Endothelial cell of umbilical vein (primary cell): ENCODE data around the gene RBM17. TPM values are rescaled to one million over a fixed set of nuclear protein-coding genes. Genes with fewer than 3 reads are reported as not detected.

Experiments used
- BruUV-seq: library from RNA; stranded (reverse); fragments of 400-500 nt; replicated peaks from 2 replicates; lab custom pipeline; 2021; lab: Mats Ljungman, UMichigan
- CTCF ChIA-PET: fragments of 300-600, 350-600 bp; sonication (Branson Sonifier 250); formaldehyde crosslinking; loops from one replicate; lab custom pipeline; 2021; ENCODE audit warnings: antibody characterized with exemption, inconsistent platforms; lab: Charles Lee
- POLR2A ChIA-PET: fragments of 300-600, 350-600 bp; sonication (Branson Sonifier 250); formaldehyde crosslinking; loops from one replicate; lab custom pipeline; 2021; ENCODE audit warnings: antibody characterized with exemption, inconsistent platforms; lab: Charles Lee
- DNase-seq: peaks from one replicate; pipeline ENCODE4 v3.0.0-alpha.2; 2011; ENCODE audit warnings: low read depth, low spot score
- FAIRE-seq: peaks from 2 replicates; lab custom pipeline; 2011; peaks lifted over from hg19 to GRCh38; lab: Jason Lieb, UNC
- H2AFZ ChIP-seq: 2 replicates; pipeline ENCODE4 v1.6.0; 2012; ENCODE audit warnings: low read depth, low read length, control low read depth, inconsistent platforms
- H3K27ac ChIP-seq: 2 replicates; pipeline ENCODE4 v1.5.1; 2011; ENCODE audit warnings: low read depth, mild to moderate bottlenecking, control low read depth, low read length, moderate library complexity; ENCODE audit not compliant: insufficient read depth
- H3K27me3 ChIP-seq, 2 experiments: 2 replicates each; pipeline versions ENCODE4 v1.6.0 to v1.6.1; 2011; ENCODE audit warnings: low read length in 2 of 2, mixed read lengths in 1 of 2; ENCODE audit not compliant: control insufficient read depth in 2 of 2, insufficient read depth in 2 of 2
- H3K36me3 ChIP-seq, 2 experiments: 2 replicates in 1 of 2; 3 replicates in 1 of 2; pipeline ENCODE4 v1.5.1; 2011; ENCODE audit warnings: low read length in 2 of 2, mild to moderate bottlenecking in 1 of 2, moderate library complexity in 1 of 2; ENCODE audit not compliant: control insufficient read depth in 2 of 2, insufficient read depth in 2 of 2; ENCODE audit errors: extremely low read depth in 1 of 2
- H3K4me1 ChIP-seq: 3 replicates; pipeline ENCODE4 v1.5.1; 2011; ENCODE audit warnings: mild to moderate bottlenecking, low read length; ENCODE audit not compliant: control insufficient read depth, insufficient read depth; ENCODE audit errors: extremely low read depth
- H3K4me2 ChIP-seq: 2 replicates; pipeline ENCODE4 v1.6.1; 2011; ENCODE audit warnings: low read length, control low read depth, mixed read lengths; ENCODE audit not compliant: insufficient read depth
- H3K4me3 ChIP-seq, 3 experiments: fragments of 200-600 bp in 1 of 3; sonication (generic), shearing (Covaris generic) in 1 of 3; replicated peaks in 1 of 3; 2 replicates each; pipeline ENCODE4 v1.5.1; 2011 to 2016; ENCODE audit warnings: control low read depth in 3 of 3, low read length in 3 of 3, mild to moderate bottlenecking in 2 of 3, inconsistent platforms in 1 of 3, low read depth in 1 of 3, moderate library complexity in 1 of 3; ENCODE audit not compliant: insufficient read depth in 1 of 3
- H3K79me2 ChIP-seq: 2 replicates; pipeline ENCODE4 v1.6.0; 2012; ENCODE audit warnings: low read length, inconsistent platforms; ENCODE audit not compliant: control insufficient read depth, insufficient read depth
- H3K9ac ChIP-seq: replicated peaks from 2 replicates; pipeline ENCODE3; 2011; ENCODE audit warnings: low read length, control low read depth; ENCODE audit not compliant: insufficient read depth; ENCODE audit errors: extremely low read depth
- H3K9me1 ChIP-seq: replicated peaks from 3 replicates; pipeline ENCODE4 v1.6.0; 2011; ENCODE audit warnings: mild to moderate bottlenecking, low read length; ENCODE audit not compliant: control insufficient read depth, insufficient read depth; ENCODE audit errors: extremely low read depth
- H3K9me3 ChIP-seq: replicated peaks from 2 replicates; pipeline ENCODE4 v1.5.1; 2012; ENCODE audit warnings: low read length, inconsistent platforms; ENCODE audit not compliant: control insufficient read depth, insufficient read depth
- H4K20me1 ChIP-seq: replicated peaks from 2 replicates; pipeline ENCODE3; 2011; ENCODE audit warnings: mild to moderate bottlenecking, low read length; ENCODE audit not compliant: control insufficient read depth, insufficient read depth; ENCODE audit errors: extremely low read depth
- CTCF ChIP-seq, 2 donors: IDR thresholded peaks; 1 replicate in 1 of 2; 2 replicates in 1 of 2; pipeline ENCODE4 v1.5.1; 2011; ENCODE audit warnings: low read length in 2 of 2, mild to moderate bottlenecking in 2 of 2, moderate library complexity in 2 of 2, control low read depth in 1 of 2, inconsistent platforms in 1 of 2, low read depth in 1 of 2; ENCODE audit not compliant: insufficient read depth in 1 of 2; ENCODE audit errors: extremely low read depth in 1 of 2
- EZH2 ChIP-seq: IDR thresholded peaks from 2 replicates; pipeline ENCODE4 v1.6.1; 2012; ENCODE audit warnings: borderline replicate concordance, low read depth, mild to moderate bottlenecking, moderate library complexity, low read length, inconsistent platforms; ENCODE audit not compliant: severe bottlenecking
- GATA2 ChIP-seq: IDR thresholded peaks from 2 replicates; pipeline ENCODE4 v1.7.0; 2011; ENCODE audit warnings: low read depth, mild to moderate bottlenecking, moderate library complexity, mixed read lengths, low read length; ENCODE audit not compliant: insufficient read length, insufficient read depth
- MYC ChIP-seq: IDR thresholded peaks from one replicate; pipeline ENCODE4 v1.6.1; 2011; ENCODE audit warnings: mild to moderate bottlenecking, low read depth, low read length
- POLR2A ChIP-seq: IDR thresholded peaks from 2 replicates; pipeline ENCODE4 v1.6.1; 2012; ENCODE audit warnings: low read depth, mild to moderate bottlenecking, control low read depth, low read length
- dilution Hi-C: fragments of 300-500 bp; cut with MboI; formaldehyde crosslinking; loops from one replicate; pipeline ENCODE4 v1.15.0; 2019; ENCODE audit warnings: low sequenced_read_pairs; ENCODE audit not compliant: extremely low pct_ligation_motif_present
- intact Hi-C: fragments of 100-400 bp; cut with micrococcal nuclease; formaldehyde crosslinking; loops from one replicate; pipeline ENCODE4 v1.10.0; 2022
- polyA plus RNA-seq, 4 experiments: library from polyadenylated mRNA; depleted of rRNA in 3 of 4; stranded (reverse) in 3 of 4; unstranded in 1 of 4; fragments of >200 nt; gene quantifications; 2 replicates each; pipeline versions ENCODE4 v1.2.1 to v1.2.3, GENCODE V29; 2011 to 2012; ENCODE audit warnings: missing spikeins in 1 of 4
- total RNA-seq: library from RNA; stranded (reverse); gene quantifications from 2 replicates; pipeline ENCODE4 v1.2.3, GENCODE V29; 2021

RBM17 gene
- total and polyA plus RNA-seq, 2 donors (not counting 3 experiments of a cell fraction or from before 2014, with no cell fraction given), result 23.1 to 148 TPM

GRCh38 chr10:6045878-6046772 is 42.7 kb upstream of the RBM17 start:
- Histone ChIP-seq H3K9me1 (no peaks in the 10 kb centered on the region), H3K4me1 (no peaks in the 10 kb centered on the region), H4K20me1 (no peaks in the 10 kb centered on the region), H3K4me3 (no peak overlapping the region), H3K36me3 (no peaks in the 10 kb centered on the region), H3K79me2 (no peaks in the 10 kb centered on the region), H3K9me3 (no peaks in the 10 kb centered on the region), H3K27ac (no peak overlapping the region), H2AFZ (no peak overlapping the region), H3K27me3 (peaks cover 4 to 5% of the 10 kb centered on the region in 2 experiments), H3K4me2 (no peak overlapping the region), H3K9ac (no peak overlapping the region)
- intact Hi-C loops (no loop called here), dilution Hi-C loops (no loop called here)
- POLR2A ChIA-PET, result no interaction called here
- TF ChIP-seq CTCF (IDR thresholded peaks at IDR 0.05; ENCODE audit: extremely low read depth in 1 of 2, insufficient read depth in 1 of 2, low read depth in 1 of 2, low read length in 2 of 2) (no peak), MYC (no peak), POLR2A (no peak), GATA2 (no peak), EZH2 (no peak)
- DNase-seq (no peak), FAIRE-seq (no peak)
- BruUV-seq, result no TSS peak
- CTCF ChIA-PET, result interaction anchor here (2.0 kb wide), 1 partner anchor 40 kb away, joined by 5 read pairs; no protein-coding TSS in a partner anchor
